ENCODE measurements around the gene CBX8. TPM values are rescaled to one million over a fixed set of nuclear protein-coding genes. Genes with fewer than 3 reads are reported as not detected.

Gene CBX8
- total RNA-seq, 1 donor from 2014 or later: 6.3 TPM

GRCh38 chr17:79821331-79822095 is 24.6 kb upstream of the CBX8 start:
- intact Hi-C loops (cut with micrococcal nuclease): no loop called here

GRCh38 chr17:79820959-79821330 is 24.1 kb upstream of the CBX8 start:
- intact Hi-C loops (cut with micrococcal nuclease): no loop called here

GRCh38 chr17:79819534-79820276 is 22.8 kb upstream of the CBX8 start:
- intact Hi-C loops (cut with micrococcal nuclease): no loop called here

- intact Hi-C loops (cut with micrococcal nuclease): no loop called here
These were observed 22.2 kb upstream of the CBX8 start for GRCh38 chr17:79819085-79819484.

- intact Hi-C loops (cut with micrococcal nuclease): no loop called here
These were observed 21.3 kb upstream of the CBX8 start for GRCh38 chr17:79818026-79818758.

GRCh38 chr17:79815836-79816461 is 19.1 kb upstream of the CBX8 start:
- intact Hi-C loops (cut with micrococcal nuclease): no loop called here

GRCh38 chr17:79814974-79815835 is 18.3 kb upstream of the CBX8 start:
- intact Hi-C loops (cut with micrococcal nuclease): no loop called here

GRCh38 chr17:79814127-79814973 is 17.5 kb upstream of the CBX8 start:
- intact Hi-C loops (cut with micrococcal nuclease): no loop called here

- intact Hi-C loops (cut with micrococcal nuclease): no loop called here
These were observed 16.6 kb upstream of the CBX8 start for GRCh38 chr17:79813297-79814126.

GRCh38 chr17:79812353-79813258 is 15.7 kb upstream of the CBX8 start:
- intact Hi-C loops (cut with micrococcal nuclease): no loop called here

GRCh38 chr17:79811868-79812352 is 15.0 kb upstream of the CBX8 start:
- intact Hi-C loops (cut with micrococcal nuclease): loop anchor here (2.0 kb wide), 1 partner anchor 65 kb away; no protein-coding TSS in a partner anchor

- intact Hi-C loops (cut with micrococcal nuclease): loop anchor here (2.0 kb wide), 1 partner anchor 64 kb away; no protein-coding TSS in a partner anchor
These were observed 14.4 kb upstream of the CBX8 start for GRCh38 chr17:79811011-79811867.

- intact Hi-C loops (cut with micrococcal nuclease): loop anchor here (1.0 to 2.0 kb wide), 4 partner anchors 13 to 187 kb away; partner anchors contain the start of genes CBX4 and CBX8
These were observed 13.5 kb upstream of the CBX8 start for GRCh38 chr17:79810130-79811010.

- intact Hi-C loops (cut with micrococcal nuclease): loop anchor here (1.0 to 2.0 kb wide), 4 partner anchors 12 to 188 kb away; partner anchors contain the start of genes CBX4 and CBX8
These were observed 12.8 kb upstream of the CBX8 start for GRCh38 chr17:79809530-79810129.
